HG03280 (cell line): ENCODE results near the gene ANGPTL2.

Experiments
- ATAC-seq: cut with Tn5 transposase; IDR thresholded peaks from one replicate; pipeline ENCODE4 v1.9.1; 2021; ENCODE audit warnings: mild to moderate bottlenecking, moderate library complexity; ENCODE audit not compliant: unreplicated experiment

The ANGPTL2 gene

GRCh38 chr9:127121628-127122175 is 733 bp downstream of the ANGPTL2 start:
- no peak for ATAC-seq

DNA sequence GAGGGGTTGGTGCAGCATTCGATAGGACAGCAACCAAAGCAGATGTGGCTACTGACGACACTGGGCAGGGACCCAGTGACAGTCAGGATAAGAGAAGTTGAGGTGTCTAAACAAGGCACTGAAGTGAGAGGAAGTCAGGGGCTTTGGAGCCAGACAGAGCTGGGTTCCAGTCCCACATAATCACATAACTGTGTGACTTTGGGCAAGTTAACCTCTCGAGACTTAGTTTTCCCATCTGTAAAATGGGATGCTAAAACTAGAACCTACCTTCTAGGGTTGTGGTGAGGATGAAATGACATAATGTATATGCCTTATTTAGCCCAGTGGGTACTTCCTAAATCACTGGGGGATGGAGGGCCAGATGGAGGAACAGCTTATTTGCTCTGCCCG is 3.1 kb downstream of the ANGPTL2 start:
- no peak for ATAC-seq

DNA sequence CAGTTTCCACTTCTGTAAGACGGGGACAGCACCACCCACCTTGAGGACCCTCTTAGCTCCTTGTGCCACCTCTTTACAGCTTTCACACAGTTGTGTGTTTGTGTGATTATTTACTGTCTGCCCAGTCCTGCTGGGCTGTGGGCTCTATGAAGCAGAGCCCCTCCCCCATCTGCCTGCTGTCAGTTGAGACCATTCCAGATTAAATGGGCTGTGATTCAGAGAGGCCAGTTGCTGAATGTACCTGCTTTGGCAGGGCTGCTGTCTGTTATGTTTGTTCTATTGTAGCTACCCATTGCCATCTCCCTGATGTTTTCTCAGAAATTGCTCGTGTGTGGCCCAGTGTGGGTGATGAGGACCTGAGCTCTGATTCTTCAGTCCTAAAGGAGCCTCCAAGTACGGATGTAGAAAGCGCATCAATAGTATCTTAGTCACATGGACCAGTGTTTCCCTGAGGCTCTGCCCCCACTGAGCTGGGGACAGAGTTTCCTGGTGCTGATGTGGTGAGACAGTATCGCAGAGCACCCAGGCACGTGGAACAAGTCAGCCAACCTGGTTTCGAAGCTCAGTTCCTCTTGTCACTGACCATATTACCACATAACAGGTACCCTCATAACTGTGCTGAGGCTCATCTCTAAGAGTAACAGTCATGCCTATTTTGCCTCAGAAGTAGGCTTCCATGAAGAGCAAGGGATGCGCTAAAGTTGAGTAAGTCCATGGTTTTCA is 3.7 kb downstream of the ANGPTL2 start:
- ATAC-seq: no peak

GRCh38 chr9:127117801-127118200 is 4.6 kb downstream of the ANGPTL2 start:
- ATAC-seq: no peak

DNA sequence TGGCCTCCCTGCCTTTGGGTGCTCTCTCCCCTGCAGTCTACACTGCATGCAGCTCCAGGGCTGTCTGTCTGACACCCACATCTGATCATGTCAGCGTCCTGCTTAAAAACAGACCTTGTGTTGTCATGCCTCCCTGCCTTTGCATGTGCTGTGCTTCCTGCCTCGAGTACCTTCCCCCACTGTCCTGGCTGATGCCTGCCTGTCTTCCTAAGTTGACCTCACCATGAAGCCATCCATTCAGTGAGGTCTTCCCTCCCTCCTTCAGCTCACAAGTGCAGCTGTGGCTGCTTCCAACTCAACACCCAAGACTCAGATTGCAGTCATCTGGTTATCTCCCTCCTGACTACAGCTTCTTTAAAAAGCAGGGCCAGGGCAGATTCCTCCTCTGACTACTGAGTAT is 5.5 kb downstream of the ANGPTL2 start:
- ATAC-seq: no peak

- no peak for ATAC-seq
Observed at GRCh38 chr9:127116088-127116726, 6.2 kb downstream of the ANGPTL2 start.

DNA sequence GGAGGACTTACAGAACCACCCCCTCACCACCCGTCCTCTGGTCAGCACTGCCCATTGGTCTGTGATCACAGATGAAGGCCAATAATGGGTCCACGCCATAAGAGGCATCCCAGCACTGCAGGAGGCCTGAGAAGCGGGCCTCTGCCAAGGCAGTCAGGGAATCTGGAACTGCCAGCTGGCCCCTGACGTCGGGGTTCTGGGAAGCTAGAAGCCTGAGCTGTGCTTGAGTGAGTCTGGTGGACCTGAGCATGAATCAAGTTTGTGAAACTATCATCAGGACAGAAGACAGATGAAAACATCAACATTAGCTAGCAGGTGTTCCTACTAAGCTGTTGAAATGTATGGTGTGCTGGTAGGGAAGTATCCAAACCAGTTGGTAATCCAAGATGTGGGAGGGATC is 7.8 kb downstream of the ANGPTL2 start:
- no peak for ATAC-seq

DNA sequence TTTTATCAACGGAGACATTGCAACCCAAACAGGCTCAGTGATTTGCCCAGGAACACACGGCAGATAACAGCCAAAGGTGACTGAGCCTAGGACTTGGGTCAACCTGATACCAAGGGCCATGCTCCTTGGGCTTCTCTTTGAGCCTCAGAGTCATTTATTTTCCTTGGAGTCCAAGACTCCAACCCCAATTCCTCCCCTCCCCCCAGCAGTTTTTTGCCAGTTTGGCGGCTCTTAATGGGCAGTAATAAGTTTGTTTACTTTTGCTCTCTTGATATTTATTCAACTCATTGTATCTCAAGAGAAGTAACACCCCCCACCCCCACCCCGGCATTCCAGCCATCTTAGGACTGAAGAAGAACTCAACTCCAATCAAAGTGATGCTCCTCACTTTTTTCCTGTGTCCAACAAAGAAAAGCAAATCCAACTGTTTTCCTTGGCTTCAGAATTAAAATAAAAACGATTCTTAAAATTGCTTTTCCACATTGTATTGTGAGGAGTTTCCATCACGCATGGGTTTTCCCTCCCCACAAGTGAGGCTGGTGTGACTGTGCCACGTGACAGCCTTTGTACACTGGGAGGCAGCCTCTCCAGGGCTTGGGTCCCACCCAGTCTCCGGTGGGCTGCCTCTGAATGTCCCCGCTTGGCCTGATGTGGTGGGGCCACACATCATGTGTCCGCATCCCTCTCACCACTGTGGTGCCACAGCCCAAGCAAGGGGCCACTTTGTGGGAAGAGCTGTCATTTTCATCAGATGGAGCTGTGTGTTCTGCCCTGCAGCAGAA is 9.1 kb downstream of the ANGPTL2 start:
- ATAC-seq: no peak

GRCh38 chr9:127112735-127113161 is 9.7 kb downstream of the ANGPTL2 start:
- ATAC-seq: no peak

GRCh38 chr9:127112056-127112455 is 10.4 kb downstream of the ANGPTL2 start:
- ATAC-seq: no peak

GRCh38 chr9:127109212-127109711 is 13.2 kb downstream of the ANGPTL2 start:
- ATAC-seq: no peak

- ATAC-seq: no peak
Observed at GRCh38 chr9:127107929-127108876, 14.2 kb downstream of the ANGPTL2 start.

DNA sequence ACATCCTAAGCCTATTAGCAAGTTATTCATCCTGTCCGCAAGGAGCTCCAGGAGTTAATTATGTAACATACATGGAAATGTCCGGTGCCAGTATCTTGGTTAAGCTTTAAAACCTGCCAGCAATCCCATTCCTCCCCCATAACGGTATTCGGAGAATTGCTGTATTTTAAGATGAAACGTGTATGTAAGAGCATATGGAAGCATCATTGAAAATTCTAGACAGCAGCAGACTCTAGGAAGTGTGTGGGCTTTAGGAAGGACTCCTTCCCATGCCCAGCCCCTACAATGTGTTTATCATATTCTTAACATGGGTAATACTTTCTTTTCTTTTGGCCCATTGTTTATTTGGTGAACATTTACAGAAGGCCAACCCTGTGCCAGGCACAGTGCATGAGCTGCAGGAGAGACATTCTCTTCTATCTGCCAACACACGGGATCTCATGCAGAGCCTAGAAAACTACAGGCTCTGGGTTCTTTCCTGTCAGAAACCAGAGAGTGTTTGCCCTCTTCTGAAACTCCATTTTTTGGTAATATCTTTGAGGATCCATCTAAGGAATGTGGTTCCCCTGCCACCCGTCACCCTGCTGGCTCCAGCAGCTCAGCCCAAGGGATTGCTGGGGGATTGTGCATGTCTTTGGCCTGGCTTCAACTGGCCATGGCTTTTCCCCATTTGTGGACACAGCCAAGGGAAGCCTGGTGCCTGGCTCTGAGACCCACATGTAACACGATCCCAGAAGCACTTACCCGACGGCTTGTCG is 15.1 kb downstream of the ANGPTL2 start:
- no peak for ATAC-seq

- no peak for ATAC-seq
Observed at GRCh38 chr9:127106466-127106855, 16.0 kb downstream of the ANGPTL2 start.

DNA sequence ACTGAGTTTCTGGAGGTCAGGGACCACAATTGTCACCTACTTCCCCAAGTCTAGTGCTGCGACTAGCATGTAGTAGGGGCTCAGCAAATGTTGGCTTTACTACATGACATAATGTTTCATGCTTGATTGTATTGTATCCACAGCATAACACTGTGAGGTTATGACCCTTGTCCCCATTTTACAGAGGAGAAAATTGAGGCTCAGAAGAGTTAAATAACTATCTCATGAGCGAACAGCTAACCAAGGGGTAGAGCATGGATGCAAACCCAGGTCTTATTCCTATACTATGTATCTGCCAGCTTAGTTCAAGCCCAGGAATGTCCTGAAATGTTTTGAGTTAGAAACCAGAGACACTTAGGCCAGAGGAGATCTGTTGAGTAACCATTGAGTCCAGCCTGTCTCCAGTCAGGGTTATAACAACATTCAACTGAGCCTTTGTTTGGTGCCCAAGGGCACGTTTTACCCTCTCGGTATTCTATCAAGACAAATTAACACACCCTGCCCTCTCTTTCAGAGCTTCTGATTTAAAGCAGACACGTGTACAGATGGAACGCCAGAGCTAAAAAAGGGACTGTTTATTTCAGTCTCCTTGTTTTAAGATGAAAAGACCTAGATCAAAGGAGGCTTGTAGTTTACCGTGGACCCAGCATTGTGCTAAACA is 16.5 kb downstream of the ANGPTL2 start:
- no peak for ATAC-seq

DNA sequence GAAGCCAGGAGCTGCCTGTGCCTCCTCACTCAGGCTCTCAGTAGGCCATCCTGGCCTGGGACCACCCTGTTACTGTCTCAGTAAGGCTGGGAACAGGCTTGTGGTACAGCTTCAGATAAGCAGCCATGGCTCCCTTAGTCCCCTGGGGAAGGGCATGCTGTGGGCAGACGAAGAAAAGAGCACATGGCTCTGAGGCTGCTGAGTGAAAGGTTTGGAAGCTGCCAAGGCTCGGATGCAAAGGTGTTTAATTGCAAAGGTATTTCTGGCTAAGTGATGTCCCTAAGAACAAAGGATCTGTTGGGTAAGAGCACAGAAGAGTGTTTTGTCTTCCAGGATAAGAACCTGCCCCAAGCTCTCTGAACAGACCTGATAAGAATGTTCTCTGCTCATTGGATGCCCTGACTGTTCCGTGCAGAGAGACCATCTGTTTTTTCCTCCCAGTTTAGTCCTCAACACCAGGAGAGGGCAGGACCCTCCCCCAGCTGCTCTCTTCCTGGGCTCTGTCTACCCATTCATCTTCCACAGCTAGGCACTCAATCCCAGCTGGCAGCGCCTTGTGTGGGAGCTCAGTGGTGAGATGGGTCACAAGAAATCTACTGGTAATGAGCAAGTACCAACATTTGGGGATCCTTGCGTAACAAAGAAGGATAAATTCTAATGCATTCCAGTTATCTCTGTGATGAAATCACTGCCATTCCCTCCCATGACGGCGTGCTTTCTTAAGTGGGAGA is 17.7 kb downstream of the ANGPTL2 start:
- ATAC-seq: no peak

GRCh38 chr9:127102788-127103187 is 19.6 kb downstream of the ANGPTL2 start:
- no peak for ATAC-seq

DNA sequence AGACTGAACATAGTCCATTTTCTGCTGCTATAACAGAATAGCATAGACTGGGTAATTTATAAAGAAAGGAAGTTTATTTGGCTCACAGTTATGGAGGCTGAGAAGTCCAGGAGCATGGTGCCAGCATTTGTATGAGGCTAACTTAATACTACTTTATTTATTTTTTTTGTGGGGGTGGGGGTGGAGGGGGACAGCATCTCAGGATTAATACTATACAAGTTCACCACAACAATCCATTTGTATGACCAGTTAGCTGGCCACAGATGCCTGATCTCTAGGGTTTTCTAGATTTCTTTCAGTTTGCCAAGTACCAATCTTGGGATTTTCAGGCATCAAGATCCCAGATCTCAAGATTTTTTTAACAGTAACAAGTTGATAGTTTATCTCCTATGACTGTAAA is 20.3 kb downstream of the ANGPTL2 start:
- no peak for ATAC-seq
